AG04449 (cell line): ENCODE results near the gene ACAT1.
"Not testable (repeated sequence)": the region's sequence is repeated elsewhere in the genome, so short reads cannot be mapped to it uniquely, and the experiment has no call there.

Experiments used
- CTCF ChIA-PET: fragments of 350-600 bp; formaldehyde crosslinking; extraction: SDS; loops from one replicate; lab custom pipeline; 2021; ENCODE audit warnings: antibody characterized with exemption; lab: Yijun Ruan, JAX
- POLR2A ChIA-PET: fragments of 400-600, 350-600 bp; formaldehyde crosslinking; extraction: SDS; loops from one replicate; lab custom pipeline; 2020; ENCODE audit warnings: antibody characterized with exemption, inconsistent platforms; lab: Yijun Ruan, JAX
- DNase-seq: peaks from one replicate; pipeline ENCODE4 v3.0.0-alpha.2; 2010; ENCODE audit warnings: low read depth, low spot score
- H3K4me3 ChIP-seq: 2 replicates; pipeline ENCODE4 v1.5.1; 2011; ENCODE audit warnings: low read depth, mild to moderate bottlenecking, control low read depth, low read length
- CTCF ChIP-seq: IDR thresholded peaks from one replicate; pipeline ENCODE4 v1.5.1; 2011; ENCODE audit warnings: mild to moderate bottlenecking, moderate library complexity, low read length, control low read depth, inconsistent platforms; ENCODE audit not compliant: insufficient read depth; ENCODE audit errors: missing control alignments

Gene ACAT1

GRCh38 chr11:108160970-108161566 lies 39.7 kb downstream of the ACAT1 start:
- POLR2A ChIA-PET: no interaction called here

GRCh38 chr11:108162878-108163277 lies 41.5 kb downstream of the ACAT1 start:
- H3K4me3 ChIP-seq, DNase-seq, CTCF ChIA-PET, POLR2A ChIA-PET: not testable (repeated sequence)

More at GRCh38 chr11:108160970-108161566, 39.7 kb downstream of the ACAT1 start:
- CTCF ChIA-PET: interaction anchor here (1.1 to 1.2 kb wide), 2 partner anchors 10 to 25 kb away, joined by 3 read pairs; no protein-coding TSS in a partner anchor
- no peak for DNase-seq
- no peak overlapping the region for H3K4me3 ChIP-seq
- no peak for TF ChIP-seq CTCF

- DNase-seq: no peak
- no peak for TF ChIP-seq CTCF
- ChIA-PET POLR2A (no interaction called here), CTCF (no interaction called here)
- H3K4me3 ChIP-seq: no peak overlapping the region
These were observed 46.3 kb downstream of the ACAT1 start for GRCh38 chr11:108167624-108168023.

GRCh38 chr11:108170184-108170583 lies 48.8 kb downstream of the ACAT1 start:
- DNase-seq: no peak
- ChIA-PET POLR2A (no interaction called here), CTCF (interaction anchor here (0.9 kb wide), 1 partner anchor 9 kb away, joined by 3 read pairs; no protein-coding TSS in a partner anchor)
- H3K4me3 ChIP-seq: no peak overlapping the region
- TF ChIP-seq CTCF: no peak

GRCh38 chr11:108177570-108177969 lies 56.2 kb downstream of the ACAT1 start:
- TF ChIP-seq CTCF: no peak
- no peak overlapping the region for H3K4me3 ChIP-seq
- ChIA-PET POLR2A (no interaction called here), CTCF (no interaction called here)
- no peak for DNase-seq

- TF ChIP-seq CTCF: no peak
- ChIA-PET POLR2A (no interaction called here), CTCF (interaction anchor here (0.6 kb wide), 1 partner anchor 186 kb away, joined by 3 read pairs; no protein-coding TSS in a partner anchor)
- H3K4me3 ChIP-seq: no peak overlapping the region
- DNase-seq: no peak
These were observed 72.4 kb downstream of the ACAT1 start for GRCh38 chr11:108193725-108194124.

- TF ChIP-seq CTCF: no peak
- H3K4me3 ChIP-seq: no peak overlapping the region
- POLR2A ChIA-PET: no interaction called here
- CTCF ChIA-PET: no interaction called here
- no peak for DNase-seq
These were observed 75.5 kb downstream of the ACAT1 start for GRCh38 chr11:108196901-108197300.
